GM23338 (cell line): ENCODE measurements around the gene KCNQ5. TPM values are rescaled to one million over a fixed set of nuclear protein-coding genes. Genes with fewer than 3 reads are reported as not detected.

Source experiments
- ATAC-seq: fragments of 200-7000 bp; cut with Tn5 transposase; 3 replicates; pipeline ENCODE4 v1.9.1; 2020
- DNase-seq: peaks from one replicate; pipeline ENCODE4 v3.0.0-alpha.2; 2015; ENCODE audit warnings: low spot score
- H2AFZ ChIP-seq: fragments of 200-600 bp; sonication (generic); 2 replicates; pipeline ENCODE4 v1.8.0; 2016; ENCODE audit warnings: antibody characterized with exemption, mild to moderate bottlenecking, moderate library complexity
- H3F3A ChIP-seq: fragments of 200-600 bp; sonication (generic); replicated peaks from 2 replicates; pipeline ENCODE4 v1.8.0; 2017; ENCODE audit warnings: antibody characterized with exemption, mixed run types, low read depth
- H3K27ac ChIP-seq: fragments of 200-600 bp; sonication (generic); 2 replicates; pipeline ENCODE4 v1.6.1; 2016; ENCODE audit warnings: low read depth
- H3K27me3 ChIP-seq: fragments of 200-600 bp; sonication (generic); 2 replicates; pipeline ENCODE4 v1.8.0; 2016; ENCODE audit warnings: mild to moderate bottlenecking, mixed run types, moderate library complexity; ENCODE audit not compliant: insufficient read depth
- H3K36me3 ChIP-seq: fragments of 200-600 bp; sonication (generic); 2 replicates; pipeline ENCODE4 v1.8.0; 2016; ENCODE audit warnings: mild to moderate bottlenecking; ENCODE audit not compliant: insufficient read depth
- H3K4me1 ChIP-seq: fragments of 200-600 bp; sonication (generic); 2 replicates; pipeline ENCODE4 v1.8.0; 2016; ENCODE audit warnings: mild to moderate bottlenecking, moderate library complexity; ENCODE audit not compliant: insufficient read depth
- H3K4me2 ChIP-seq: fragments of 200-600 bp; sonication (generic); 2 replicates; pipeline ENCODE4 v1.7.1; 2017; ENCODE audit warnings: mixed run types
- H3K4me3 ChIP-seq: fragments of 200-600 bp; sonication (generic); 2 replicates; pipeline ENCODE4 v1.6.1; 2016; ENCODE audit warnings: mixed run types
- H3K79me2 ChIP-seq: fragments of 200-600 bp; sonication (generic); replicated peaks from 2 replicates; pipeline ENCODE4 v1.8.0; 2017; ENCODE audit warnings: mild to moderate bottlenecking; ENCODE audit not compliant: insufficient read depth
- H3K9me2 ChIP-seq: fragments of 200-600 bp; sonication (generic); 2 replicates; pipeline ENCODE4 v1.8.0; 2017; ENCODE audit not compliant: insufficient read depth
- H4K20me1 ChIP-seq: fragments of 200-600 bp; sonication (generic); replicated peaks from 2 replicates; pipeline ENCODE4 v1.8.0; 2017; ENCODE audit warnings: mild to moderate bottlenecking; ENCODE audit not compliant: insufficient read depth
- H3K27ac Mint-ChIP-seq: 2 replicates; pipeline ENCODE4 v1.8.0; 2020; ENCODE audit warnings: inconsistent platforms, mild to moderate bottlenecking, moderate library complexity, mixed read lengths
- H3K27me3 Mint-ChIP-seq: 3 replicates; pipeline ENCODE4 v1.8.0; 2022; ENCODE audit warnings: low read depth, mild to moderate bottlenecking, moderate library complexity, mixed read lengths, inconsistent platforms; ENCODE audit not compliant: insufficient read depth, poor library complexity
- H3K36me3 Mint-ChIP-seq: 3 replicates; pipeline ENCODE4 v1.8.0; 2021; ENCODE audit warnings: low read depth, mild to moderate bottlenecking, inconsistent platforms, moderate library complexity, mixed read lengths
- H3K4me1 Mint-ChIP-seq: 3 replicates; pipeline ENCODE4 v1.8.0; 2020; ENCODE audit warnings: mild to moderate bottlenecking, inconsistent platforms, mixed read lengths
- H3K4me3 Mint-ChIP-seq: 3 replicates; pipeline ENCODE4 v1.8.0; 2021; ENCODE audit warnings: moderate library complexity, mild to moderate bottlenecking, inconsistent platforms, mixed read lengths
- H3K9me3 Mint-ChIP-seq: 3 replicates; pipeline ENCODE4 v1.8.0; 2020; ENCODE audit warnings: moderate library complexity, mild to moderate bottlenecking, inconsistent platforms, mixed read lengths
- CREB1 ChIP-seq: fragments of 250-450 bp; sonication (Bioruptor Pico); IDR thresholded peaks from 2 replicates; pipeline ENCODE4 v1.5.0; 2020; ENCODE audit warnings: low read depth, mild to moderate bottlenecking, moderate library complexity
- EZH2 ChIP-seq: fragments of 200-600 bp; sonication (generic); IDR thresholded peaks from one replicate; pipeline ENCODE4 v1.8.0; 2017; ENCODE audit warnings: antibody characterized with exemption, mild to moderate bottlenecking, low read depth; ENCODE audit not compliant: unreplicated experiment
- EZH2phosphoT487 ChIP-seq: fragments of 200-600 bp; sonication (generic); IDR thresholded peaks from one replicate; pipeline ENCODE4 v1.8.1; 2018; ENCODE audit warnings: antibody characterized with exemption; ENCODE audit not compliant: unreplicated experiment
- JUNB ChIP-seq: IDR thresholded peaks from one replicate; pipeline ENCODE4 v1.6.1; 2016; ENCODE audit warnings: antibody characterized with exemption; ENCODE audit not compliant: unreplicated experiment
- NANOG ChIP-seq: IDR thresholded peaks from 2 replicates; pipeline ENCODE4 v1.6.1; 2016; ENCODE audit warnings: antibody characterized with exemption, borderline replicate concordance
- POLR2AphosphoS5 ChIP-seq: IDR thresholded peaks from 2 replicates; pipeline ENCODE4 v1.6.1; 2016; ENCODE audit warnings: antibody characterized with exemption, low read depth
- STAT1 ChIP-seq: IDR thresholded peaks from one replicate; pipeline ENCODE4 v1.6.1; 2016; ENCODE audit warnings: antibody characterized with exemption; ENCODE audit not compliant: unreplicated experiment
- ZNF114 ChIP-seq: fragments of 250-450 bp; sonication (Bioruptor Pico); IDR thresholded peaks from 2 replicates; pipeline ENCODE4 v1.5.0; 2020; ENCODE audit warnings: mild to moderate bottlenecking, moderate library complexity
- ZNF331 ChIP-seq: fragments of 250-450 bp; sonication (Bioruptor Pico); IDR thresholded peaks from 2 replicates; pipeline ENCODE4 v1.5.0; 2020; ENCODE audit warnings: low read depth, mild to moderate bottlenecking, moderate library complexity
- polyA plus RNA-seq: library from polyadenylated mRNA; unstranded; fragments of >200 nt; fragmentation: Nextera tagmentation; extraction: Ambion mirVana; gene quantifications from 2 replicates; pipeline ENCODE4 v1.2.1, GENCODE V29; 2016
- total RNA-seq: library from RNA; depleted of rRNA; stranded (reverse); fragments of >200 nt; shearing (Covaris generic); gene quantifications from 2 replicates; pipeline ENCODE4 v1.2.3, GENCODE V29; 2014
- TF ChIP-seq, protein P1 (sequence below): IDR thresholded peaks from one replicate; pipeline ENCODE4 v1.6.1; 2018; ENCODE audit warnings: antibody characterized with exemption; ENCODE audit not compliant: unreplicated experiment
- TF ChIP-seq, protein P2 (sequence below): fragments of 250-450 bp; sonication (Bioruptor Pico); IDR thresholded peaks from 2 replicates; pipeline ENCODE4 v1.5.0; 2020; ENCODE audit warnings: mild to moderate bottlenecking, moderate library complexity
- TF ChIP-seq, protein P3 (sequence below): IDR thresholded peaks from 2 replicates; pipeline ENCODE4 v1.6.1; 2016; ENCODE audit warnings: antibody characterized with exemption
- TF ChIP-seq, protein P4 (sequence below), 2 experiments: fragments of 200-600 bp in 1 of 2; sonication (generic) in 1 of 2; conservative IDR thresholded peaks; 2 replicates each; pipeline versions ENCODE4 v1.5.1 to v1.6.1; 2016 to 2017; ENCODE audit warnings: antibody characterized with exemption in 2 of 2, low read depth in 2 of 2, mild to moderate bottlenecking in 2 of 2, moderate library complexity in 1 of 2

KCNQ5 gene
- total and polyA plus RNA-seq, 2 experiments from 2014 or later = 0.68 to 0.87 TPM

DNA sequence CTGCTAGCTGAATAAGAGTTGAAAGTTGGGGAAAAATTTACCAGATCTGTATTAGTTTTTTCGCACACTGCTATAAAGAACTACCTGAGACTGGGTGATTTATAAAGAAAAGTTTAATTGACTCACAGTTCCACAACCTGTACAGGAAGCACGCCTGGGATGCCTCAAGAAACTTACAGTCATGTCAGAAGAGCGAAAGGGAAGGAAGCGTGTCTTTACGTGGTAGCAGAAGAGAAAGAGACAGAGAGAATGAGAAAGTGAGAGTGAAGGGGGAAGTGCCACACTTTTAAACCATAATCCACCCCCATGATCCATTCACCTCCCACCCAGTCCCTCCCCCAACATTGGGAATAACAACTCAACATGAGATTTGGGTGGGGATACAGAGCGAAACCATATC is 523.8 kb downstream of the KCNQ5 start:
- Mint-ChIP-seq H3K9me3 (no peaks in the 10 kb centered on the region), H3K27ac (no peak overlapping the region), H3K4me1 (no peaks in the 10 kb centered on the region), H3K27me3 (no peaks in the 10 kb centered on the region), H3K36me3 (no peaks in the 10 kb centered on the region), H3K4me3 (no peak overlapping the region)
- DNase-seq (no peak), ATAC-seq (no peak)
- H3K27ac ChIP-seq = no peak overlapping the region
- no peaks in the 10 kb centered on the region for H3K4me1 ChIP-seq
- H3K4me3 ChIP-seq = no peak overlapping the region
- TF ChIP-seq CREB1 (no peak), EZH2 (no peak), STAT1 (no peak), POLR2AphosphoS5 (no peak), ZNF114 (CRISPR knock-in tag) (no peak), EZH2phosphoT487 (no peak), ZNF331 (CRISPR knock-in tag) (no peak), JUNB (no peak), NANOG (no peak)
- TF ChIP-seq, protein P1, sequence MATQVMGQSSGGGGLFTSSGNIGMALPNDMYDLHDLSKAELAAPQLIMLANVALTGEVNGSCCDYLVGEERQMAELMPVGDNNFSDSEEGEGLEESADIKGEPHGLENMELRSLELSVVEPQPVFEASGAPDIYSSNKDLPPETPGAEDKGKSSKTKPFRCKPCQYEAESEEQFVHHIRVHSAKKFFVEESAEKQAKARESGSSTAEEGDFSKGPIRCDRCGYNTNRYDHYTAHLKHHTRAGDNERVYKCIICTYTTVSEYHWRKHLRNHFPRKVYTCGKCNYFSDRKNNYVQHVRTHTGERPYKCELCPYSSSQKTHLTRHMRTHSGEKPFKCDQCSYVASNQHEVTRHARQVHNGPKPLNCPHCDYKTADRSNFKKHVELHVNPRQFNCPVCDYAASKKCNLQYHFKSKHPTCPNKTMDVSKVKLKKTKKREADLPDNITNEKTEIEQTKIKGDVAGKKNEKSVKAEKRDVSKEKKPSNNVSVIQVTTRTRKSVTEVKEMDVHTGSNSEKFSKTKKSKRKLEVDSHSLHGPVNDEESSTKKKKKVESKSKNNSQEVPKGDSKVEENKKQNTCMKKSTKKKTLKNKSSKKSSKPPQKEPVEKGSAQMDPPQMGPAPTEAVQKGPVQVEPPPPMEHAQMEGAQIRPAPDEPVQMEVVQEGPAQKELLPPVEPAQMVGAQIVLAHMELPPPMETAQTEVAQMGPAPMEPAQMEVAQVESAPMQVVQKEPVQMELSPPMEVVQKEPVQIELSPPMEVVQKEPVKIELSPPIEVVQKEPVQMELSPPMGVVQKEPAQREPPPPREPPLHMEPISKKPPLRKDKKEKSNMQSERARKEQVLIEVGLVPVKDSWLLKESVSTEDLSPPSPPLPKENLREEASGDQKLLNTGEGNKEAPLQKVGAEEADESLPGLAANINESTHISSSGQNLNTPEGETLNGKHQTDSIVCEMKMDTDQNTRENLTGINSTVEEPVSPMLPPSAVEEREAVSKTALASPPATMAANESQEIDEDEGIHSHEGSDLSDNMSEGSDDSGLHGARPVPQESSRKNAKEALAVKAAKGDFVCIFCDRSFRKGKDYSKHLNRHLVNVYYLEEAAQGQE = no peak
- TF ChIP-seq, protein P2, sequence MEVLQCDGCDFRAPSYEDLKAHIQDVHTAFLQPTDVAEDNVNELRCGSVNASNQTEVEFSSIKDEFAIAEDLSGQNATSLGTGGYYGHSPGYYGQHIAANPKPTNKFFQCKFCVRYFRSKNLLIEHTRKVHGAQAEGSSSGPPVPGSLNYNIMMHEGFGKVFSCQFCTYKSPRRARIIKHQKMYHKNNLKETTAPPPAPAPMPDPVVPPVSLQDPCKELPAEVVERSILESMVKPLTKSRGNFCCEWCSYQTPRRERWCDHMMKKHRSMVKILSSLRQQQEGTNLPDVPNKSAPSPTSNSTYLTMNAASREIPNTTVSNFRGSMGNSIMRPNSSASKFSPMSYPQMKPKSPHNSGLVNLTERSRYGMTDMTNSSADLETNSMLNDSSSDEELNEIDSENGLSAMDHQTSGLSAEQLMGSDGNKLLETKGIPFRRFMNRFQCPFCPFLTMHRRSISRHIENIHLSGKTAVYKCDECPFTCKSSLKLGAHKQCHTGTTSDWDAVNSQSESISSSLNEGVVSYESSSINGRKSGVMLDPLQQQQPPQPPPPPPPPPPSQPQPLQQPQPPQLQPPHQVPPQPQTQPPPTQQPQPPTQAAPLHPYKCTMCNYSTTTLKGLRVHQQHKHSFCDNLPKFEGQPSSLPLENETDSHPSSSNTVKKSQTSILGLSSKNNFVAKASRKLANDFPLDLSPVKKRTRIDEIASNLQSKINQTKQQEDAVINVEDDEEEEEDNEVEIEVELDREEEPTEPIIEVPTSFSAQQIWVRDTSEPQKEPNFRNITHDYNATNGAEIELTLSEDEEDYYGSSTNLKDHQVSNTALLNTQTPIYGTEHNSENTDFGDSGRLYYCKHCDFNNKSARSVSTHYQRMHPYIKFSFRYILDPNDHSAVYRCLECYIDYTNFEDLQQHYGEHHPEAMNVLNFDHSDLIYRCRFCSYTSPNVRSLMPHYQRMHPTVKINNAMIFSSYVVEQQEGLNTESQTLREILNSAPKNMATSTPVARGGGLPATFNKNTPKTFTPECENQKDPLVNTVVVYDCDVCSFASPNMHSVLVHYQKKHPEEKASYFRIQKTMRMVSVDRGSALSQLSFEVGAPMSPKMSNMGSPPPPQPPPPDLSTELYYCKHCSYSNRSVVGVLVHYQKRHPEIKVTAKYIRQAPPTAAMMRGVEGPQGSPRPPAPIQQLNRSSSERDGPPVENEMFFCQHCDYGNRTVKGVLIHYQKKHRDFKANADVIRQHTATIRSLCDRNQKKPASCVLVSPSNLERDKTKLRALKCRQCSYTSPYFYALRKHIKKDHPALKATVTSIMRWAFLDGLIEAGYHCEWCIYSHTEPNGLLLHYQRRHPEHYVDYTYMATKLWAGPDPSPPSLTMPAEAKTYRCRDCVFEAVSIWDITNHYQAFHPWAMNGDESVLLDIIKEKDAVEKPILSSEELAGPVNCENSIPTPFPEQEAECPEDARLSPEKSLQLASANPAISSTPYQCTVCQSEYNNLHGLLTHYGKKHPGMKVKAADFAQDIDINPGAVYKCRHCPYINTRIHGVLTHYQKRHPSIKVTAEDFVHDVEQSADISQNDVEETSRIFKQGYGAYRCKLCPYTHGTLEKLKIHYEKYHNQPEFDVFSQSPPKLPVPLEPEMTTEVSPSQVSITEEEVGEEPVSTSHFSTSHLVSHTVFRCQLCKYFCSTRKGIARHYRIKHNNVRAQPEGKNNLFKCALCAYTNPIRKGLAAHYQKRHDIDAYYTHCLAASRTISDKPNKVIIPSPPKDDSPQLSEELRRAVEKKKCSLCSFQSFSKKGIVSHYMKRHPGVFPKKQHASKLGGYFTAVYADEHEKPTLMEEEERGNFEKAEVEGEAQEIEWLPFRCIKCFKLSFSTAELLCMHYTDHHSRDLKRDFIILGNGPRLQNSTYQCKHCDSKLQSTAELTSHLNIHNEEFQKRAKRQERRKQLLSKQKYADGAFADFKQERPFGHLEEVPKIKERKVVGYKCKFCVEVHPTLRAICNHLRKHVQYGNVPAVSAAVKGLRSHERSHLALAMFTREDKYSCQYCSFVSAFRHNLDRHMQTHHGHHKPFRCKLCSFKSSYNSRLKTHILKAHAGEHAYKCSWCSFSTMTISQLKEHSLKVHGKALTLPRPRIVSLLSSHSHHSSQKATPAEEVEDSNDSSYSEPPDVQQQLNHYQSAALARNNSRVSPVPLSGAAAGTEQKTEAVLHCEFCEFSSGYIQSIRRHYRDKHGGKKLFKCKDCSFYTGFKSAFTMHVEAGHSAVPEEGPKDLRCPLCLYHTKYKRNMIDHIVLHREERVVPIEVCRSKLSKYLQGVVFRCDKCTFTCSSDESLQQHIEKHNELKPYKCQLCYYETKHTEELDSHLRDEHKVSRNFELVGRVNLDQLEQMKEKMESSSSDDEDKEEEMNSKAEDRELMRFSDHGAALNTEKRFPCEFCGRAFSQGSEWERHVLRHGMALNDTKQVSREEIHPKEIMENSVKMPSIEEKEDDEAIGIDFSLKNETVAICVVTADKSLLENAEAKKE (CRISPR knock-in tag) = no peak
- TF ChIP-seq, protein P3, sequence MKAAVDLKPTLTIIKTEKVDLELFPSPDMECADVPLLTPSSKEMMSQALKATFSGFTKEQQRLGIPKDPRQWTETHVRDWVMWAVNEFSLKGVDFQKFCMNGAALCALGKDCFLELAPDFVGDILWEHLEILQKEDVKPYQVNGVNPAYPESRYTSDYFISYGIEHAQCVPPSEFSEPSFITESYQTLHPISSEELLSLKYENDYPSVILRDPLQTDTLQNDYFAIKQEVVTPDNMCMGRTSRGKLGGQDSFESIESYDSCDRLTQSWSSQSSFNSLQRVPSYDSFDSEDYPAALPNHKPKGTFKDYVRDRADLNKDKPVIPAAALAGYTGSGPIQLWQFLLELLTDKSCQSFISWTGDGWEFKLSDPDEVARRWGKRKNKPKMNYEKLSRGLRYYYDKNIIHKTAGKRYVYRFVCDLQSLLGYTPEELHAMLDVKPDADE = no peak
- TF ChIP-seq, protein P4, sequence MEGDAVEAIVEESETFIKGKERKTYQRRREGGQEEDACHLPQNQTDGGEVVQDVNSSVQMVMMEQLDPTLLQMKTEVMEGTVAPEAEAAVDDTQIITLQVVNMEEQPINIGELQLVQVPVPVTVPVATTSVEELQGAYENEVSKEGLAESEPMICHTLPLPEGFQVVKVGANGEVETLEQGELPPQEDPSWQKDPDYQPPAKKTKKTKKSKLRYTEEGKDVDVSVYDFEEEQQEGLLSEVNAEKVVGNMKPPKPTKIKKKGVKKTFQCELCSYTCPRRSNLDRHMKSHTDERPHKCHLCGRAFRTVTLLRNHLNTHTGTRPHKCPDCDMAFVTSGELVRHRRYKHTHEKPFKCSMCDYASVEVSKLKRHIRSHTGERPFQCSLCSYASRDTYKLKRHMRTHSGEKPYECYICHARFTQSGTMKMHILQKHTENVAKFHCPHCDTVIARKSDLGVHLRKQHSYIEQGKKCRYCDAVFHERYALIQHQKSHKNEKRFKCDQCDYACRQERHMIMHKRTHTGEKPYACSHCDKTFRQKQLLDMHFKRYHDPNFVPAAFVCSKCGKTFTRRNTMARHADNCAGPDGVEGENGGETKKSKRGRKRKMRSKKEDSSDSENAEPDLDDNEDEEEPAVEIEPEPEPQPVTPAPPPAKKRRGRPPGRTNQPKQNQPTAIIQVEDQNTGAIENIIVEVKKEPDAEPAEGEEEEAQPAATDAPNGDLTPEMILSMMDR (conservative IDR thresholded peaks at IDR 0.05; ENCODE audit: low read depth in 2 of 2) = no peak
- H3K27me3 ChIP-seq = no peaks in the 10 kb centered on the region
- H3K4me2 ChIP-seq = no peak overlapping the region
- H3K9me2 ChIP-seq = no peaks in the 10 kb centered on the region
- H2AFZ ChIP-seq = no peak overlapping the region
- no peaks in the 10 kb centered on the region for H3K36me3 ChIP-seq
- H3F3A ChIP-seq = no peaks in the 10 kb centered on the region
- no peaks in the 10 kb centered on the region for H4K20me1 ChIP-seq
- no peaks in the 10 kb centered on the region for H3K79me2 ChIP-seq
